ENCODE data around the gene GPR12.

GPR12 gene

DNA sequence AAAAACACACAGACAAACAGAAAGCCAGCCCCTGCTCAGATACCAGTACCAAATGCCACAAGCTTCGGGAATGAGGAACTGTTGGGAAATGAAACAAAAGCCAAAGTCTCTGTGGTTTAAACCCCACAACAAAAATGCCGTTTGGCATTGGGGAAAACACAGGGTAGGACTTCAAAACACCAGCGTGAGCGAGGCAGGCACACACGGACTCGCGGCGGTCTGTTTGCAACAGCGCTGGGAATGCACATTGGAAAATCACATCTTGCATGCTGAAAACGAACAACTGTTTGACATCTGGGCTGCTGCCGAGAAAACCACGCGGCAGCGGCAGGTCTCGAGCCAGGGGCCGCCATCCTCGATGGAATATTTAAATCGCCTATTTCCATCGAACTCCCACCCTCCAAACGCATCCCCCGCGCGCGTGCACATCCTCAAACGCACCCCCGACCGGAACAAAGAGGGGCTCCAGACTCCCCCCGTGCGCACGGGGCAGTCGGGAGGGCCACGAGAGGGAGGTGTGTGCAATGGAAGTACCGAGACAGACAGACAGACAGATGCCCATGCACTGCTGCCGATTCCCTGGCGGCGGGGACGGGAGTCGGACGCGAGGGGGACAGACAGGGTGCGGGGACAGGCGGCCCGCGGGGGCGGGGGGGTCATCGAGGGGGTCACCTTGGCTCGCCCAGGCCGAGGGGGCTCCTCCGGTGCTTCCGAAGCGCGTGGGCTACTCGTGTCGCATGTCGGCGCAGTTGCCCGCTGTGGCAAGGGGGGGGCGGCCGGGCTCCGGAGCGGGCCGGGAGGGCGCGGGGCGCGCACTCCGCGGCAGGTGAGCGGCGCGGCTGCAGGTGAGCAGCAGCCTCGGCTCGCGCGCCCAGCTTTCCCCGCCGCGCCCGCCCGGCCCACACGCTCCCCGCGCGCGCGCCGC is at the start of gene GPR12:
Gene GPR12, minus strand, starts transcription at position 880 of the 925 bp plus-strand sequence. CDS start 959 bp downstream, outside the sequence.
- no peak for DNase-seq (ENCODE audit: low read depth)

- DNase-seq (ENCODE audit: low read depth) = no peak
These were observed 49.5 kb upstream of the GPR12 start for GRCh38 chr13:26810095-26810494.

GRCh38 chr13:26806891-26807290 is 46.3 kb upstream of the GPR12 start:
- DNase-seq (ENCODE audit: low read depth) = no peak

DNA sequence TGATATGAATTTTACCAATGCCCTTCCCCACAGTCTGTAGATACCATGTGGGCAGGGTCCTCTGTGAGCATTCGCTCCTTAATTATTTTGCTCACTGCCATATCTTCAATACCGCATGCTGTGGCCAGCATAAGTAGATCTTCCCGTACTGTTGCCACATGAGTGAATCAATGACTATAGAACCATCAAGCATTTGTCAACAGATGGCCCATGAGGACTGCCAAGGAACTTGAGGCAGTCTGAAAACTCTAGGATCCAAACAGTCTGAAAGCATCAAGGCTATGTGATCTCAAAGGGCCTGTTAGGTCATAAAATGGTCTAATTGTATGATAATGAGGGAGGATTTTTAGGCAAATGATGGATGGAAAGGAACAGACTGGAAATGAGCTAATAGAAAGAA is 27.4 kb upstream of the GPR12 start:
- DNase-seq (ENCODE audit: low read depth) = no peak

DNA sequence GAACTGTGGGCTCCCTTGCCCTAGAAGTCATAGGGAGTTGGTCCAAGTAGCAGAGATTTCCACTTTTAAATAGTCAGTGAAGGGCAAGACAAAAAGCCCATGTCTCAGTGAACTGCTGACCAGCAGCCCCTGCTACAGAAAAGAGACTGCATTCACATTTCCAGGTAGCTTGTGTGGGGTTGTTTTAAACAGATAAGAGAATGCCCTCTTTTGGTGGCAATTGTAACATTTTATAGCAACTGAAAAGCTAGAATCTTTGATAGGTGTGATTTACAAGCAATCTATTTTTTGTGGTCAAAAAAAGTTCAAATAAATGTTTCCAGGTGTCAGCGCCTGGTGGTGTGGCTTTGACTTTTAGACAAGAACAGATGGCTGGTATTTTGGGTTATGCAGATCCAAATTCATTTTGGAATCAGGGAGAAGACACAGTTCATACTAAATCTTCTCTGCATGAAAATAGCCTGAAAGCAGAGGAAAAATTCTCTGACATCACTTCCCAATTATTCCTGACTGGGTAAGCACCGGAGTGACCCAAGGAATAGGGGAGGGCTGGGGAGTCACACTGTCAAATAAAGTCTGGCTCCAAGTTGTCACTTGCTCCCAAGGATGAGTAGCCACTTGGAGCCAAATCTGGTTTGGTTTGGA is 26.2 kb upstream of the GPR12 start:
- no peak for DNase-seq (ENCODE audit: low read depth)

GRCh38 chr13:26785838-26786630 is 25.4 kb upstream of the GPR12 start:
- DNase-seq (ENCODE audit: low read depth) = no peak

GRCh38 chr13:26784704-26785639 is 24.4 kb upstream of the GPR12 start:
- no peak for DNase-seq (ENCODE audit: low read depth)

- no peak for DNase-seq (ENCODE audit: low read depth)
These were observed 19.8 kb upstream of the GPR12 start for GRCh38 chr13:26780411-26780810.

- DNase-seq (ENCODE audit: low read depth) = no peak
These were observed 18.7 kb upstream of the GPR12 start for GRCh38 chr13:26779321-26779720.

DNA sequence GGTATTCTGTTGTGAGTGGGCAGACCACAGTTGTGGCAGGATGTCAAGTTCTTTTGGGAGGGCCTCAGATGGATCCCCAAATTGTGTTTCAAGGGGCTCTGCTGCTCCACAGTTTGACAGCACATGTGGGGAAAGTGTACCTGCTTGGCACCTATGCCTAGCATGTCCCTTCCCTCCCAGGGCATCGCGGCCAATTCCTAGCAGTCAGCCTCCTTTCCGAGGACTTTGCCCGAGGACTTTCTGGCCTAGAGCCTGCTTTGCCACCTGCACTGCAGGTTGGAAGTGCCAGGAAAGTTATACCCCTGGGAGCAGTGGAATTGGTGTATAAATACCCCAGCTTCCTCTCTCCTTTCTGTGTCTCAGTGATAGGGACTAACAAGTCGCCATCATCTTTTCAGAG is 11.9 kb upstream of the GPR12 start:
- no peak for DNase-seq (ENCODE audit: low read depth)

- DNase-seq (ENCODE audit: low read depth) = no peak
These were observed 11.2 kb upstream of the GPR12 start for GRCh38 chr13:26771796-26772195.

- DNase-seq (ENCODE audit: low read depth) = no peak
These were observed 2.3 kb upstream of the GPR12 start for GRCh38 chr13:26762745-26763345.

DNA sequence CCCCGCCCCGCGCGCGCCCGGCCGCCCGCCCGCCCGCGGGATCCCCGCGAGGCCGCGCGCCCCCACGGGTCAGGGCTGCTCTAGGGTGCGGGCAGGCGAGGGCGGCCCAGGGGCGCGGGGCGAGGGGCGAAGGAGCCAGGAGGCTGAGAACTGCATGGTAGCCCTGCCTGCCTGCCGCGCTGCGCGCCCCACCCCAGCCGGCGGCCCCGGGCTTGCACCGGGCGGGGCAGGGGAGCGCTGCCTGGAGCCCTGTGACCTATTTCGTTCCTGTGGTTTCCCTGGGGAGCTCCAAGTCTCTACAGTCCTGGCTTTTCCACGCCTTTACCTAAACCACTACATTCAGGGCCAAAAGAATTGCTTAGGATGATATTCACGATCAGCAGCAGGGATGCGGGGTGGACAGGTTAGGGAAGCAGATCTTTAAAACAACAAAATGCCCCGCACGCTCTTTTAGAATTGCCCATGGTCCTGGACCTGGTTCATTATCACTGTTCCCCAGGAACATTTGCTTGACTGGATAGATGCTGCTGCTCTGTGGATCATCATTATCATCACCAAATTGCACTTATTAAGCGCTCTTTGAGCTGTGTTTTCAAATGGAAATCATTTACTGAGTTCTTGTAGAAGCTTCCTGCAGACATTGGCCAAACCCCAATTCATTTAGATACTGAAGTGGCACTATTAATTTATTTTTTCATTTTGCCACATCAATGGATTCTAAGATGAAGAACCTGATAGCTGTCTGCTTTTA is 421 bp upstream of the GPR12 start:
- no peak for DNase-seq (ENCODE audit: low read depth)

DNA sequence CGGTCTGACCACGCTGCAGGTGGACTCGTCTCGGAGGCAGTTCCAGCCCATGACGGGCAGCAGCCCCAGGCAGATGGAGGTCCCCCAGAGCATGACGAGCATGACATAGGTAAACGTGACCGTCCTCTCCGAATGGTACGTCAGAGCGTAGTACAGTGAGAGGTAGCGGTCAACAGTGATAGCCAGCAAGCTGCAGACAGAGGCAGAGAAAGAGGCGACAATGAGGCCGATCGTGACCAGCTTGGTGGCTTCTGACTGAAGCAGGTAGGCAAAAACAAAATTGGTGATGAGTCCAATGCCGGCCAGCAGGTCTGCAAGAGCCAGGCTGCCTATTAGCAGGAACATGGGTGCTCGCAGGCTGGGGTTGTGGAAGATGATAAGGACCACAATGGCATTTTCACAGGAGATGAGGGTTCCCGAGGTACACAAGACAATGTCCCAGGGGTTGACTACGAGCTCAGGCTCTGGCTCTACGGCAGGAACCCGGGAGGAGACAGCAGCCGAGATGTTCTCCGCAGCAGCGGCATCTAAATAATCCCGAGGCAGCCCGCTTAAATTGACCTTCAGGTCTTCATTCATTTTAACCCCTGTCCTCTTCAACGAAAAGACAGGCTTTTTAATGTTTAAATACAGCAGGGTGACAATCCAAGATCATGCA is 1.2 kb downstream of the GPR12 start:
- DNase-seq (ENCODE audit: low read depth) = no peak

- no peak for DNase-seq (ENCODE audit: low read depth)
These were observed 2.0 kb downstream of the GPR12 start for GRCh38 chr13:26758496-26759157.

DNA sequence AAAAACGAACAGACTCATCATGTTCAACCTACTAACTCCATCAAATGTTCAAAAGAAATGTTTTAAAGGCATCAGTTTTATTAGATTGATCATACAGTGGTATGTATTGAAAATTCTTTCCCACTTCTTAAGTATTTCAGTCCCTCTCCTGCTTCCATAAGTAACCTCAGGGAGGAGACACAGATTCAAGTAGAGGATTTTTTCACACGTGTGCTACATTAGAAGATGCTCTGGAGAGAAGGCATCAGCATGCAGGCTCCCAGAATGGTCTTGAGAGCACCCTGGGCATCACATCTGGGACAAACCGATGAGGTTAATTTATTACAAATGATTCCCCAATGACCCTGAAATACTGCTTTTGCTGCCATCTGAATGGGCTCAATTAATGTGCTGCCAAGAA is 3.6 kb downstream of the GPR12 start:
- no peak for DNase-seq (ENCODE audit: low read depth)

GRCh38 chr13:26752671-26753070 is 7.9 kb downstream of the GPR12 start:
- no peak for DNase-seq (ENCODE audit: low read depth)

GRCh38 chr13:26749905-26750304 is 10.7 kb downstream of the GPR12 start:
- DNase-seq (ENCODE audit: low read depth) = no peak

DNA sequence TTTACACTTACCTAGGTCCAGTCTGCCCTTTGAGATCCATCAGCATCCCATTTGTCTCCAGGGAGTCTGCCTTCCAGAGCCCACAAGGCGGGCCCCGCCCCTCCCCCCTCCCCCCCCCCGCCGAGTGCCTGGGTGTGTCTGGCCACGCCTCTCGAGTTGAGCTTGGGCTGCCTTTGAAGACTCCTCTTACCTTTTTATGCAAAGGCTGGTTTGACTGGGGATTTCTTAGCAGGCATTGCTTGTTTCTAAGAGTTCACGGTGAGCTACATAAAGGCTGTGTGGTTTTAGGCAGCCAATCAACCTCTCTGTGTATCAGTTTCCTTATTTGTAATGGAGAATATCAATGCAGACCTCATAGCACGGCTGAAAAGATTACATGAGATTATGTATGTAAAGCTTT is 11.3 kb downstream of the GPR12 start:
- DNase-seq (ENCODE audit: low read depth) = no peak
